Stomach (tissue), 9 donors: ENCODE results near the gene EIF5AL1. TPM values are rescaled to one million over a fixed set of nuclear protein-coding genes. Genes with fewer than 3 reads are reported as not detected.

Source experiments
- DNase-seq, 2 donors: peaks; one replicate each; pipeline versions ENCODE4 v3.0.0 to v3.0.0-alpha.2; 2013 to 2019
- H3K27ac ChIP-seq, 5 donors: fragments of 200-600 bp in 4 of 5; sonication (generic) in 4 of 5; one replicate each; pipeline ENCODE4 v1.5.1; 2013 to 2019; ENCODE audit warnings: mild to moderate bottlenecking in 1 of 5, moderate library complexity in 1 of 5
- H3K27me3 ChIP-seq, 3 donors: fragments of 200-600 bp; sonication (generic); one replicate each; pipeline ENCODE4 v1.5.1; 2017 to 2019; ENCODE audit warnings: mixed run types in 1 of 3
- H3K36me3 ChIP-seq, 4 donors: fragments of 200-600 bp; sonication (generic); 1 replicate in 3 of 4; 2 replicates in 1 of 4; pipeline ENCODE4 v1.5.1; 2016 to 2019
- H3K4me1 ChIP-seq, 4 donors: fragments of 200-600 bp; sonication (generic); one replicate each; pipeline ENCODE4 v1.5.1; 2016 to 2019
- H3K4me3 ChIP-seq, 4 donors: fragments of 200-600 bp; sonication (generic) in 3 of 4; one replicate each; pipeline ENCODE4 v1.5.1; 2016 to 2019; ENCODE audit warnings: mild to moderate bottlenecking in 1 of 4
- H3K9me3 ChIP-seq, 4 donors: fragments of 200-600 bp; sonication (generic); one replicate each; pipeline ENCODE4 v1.5.1; 2016 to 2019
- CTCF ChIP-seq, 7 experiments: fragments of 450-650 bp in 4 of 7; fragments of 200-600 bp in 3 of 7; sonication (generic) in 3 of 7; IDR thresholded peaks; one replicate each; pipeline ENCODE4 v1.5.1; 2016 to 2019; ENCODE audit warnings: antibody characterized with exemption in 7 of 7, control low read depth in 2 of 7, mild to moderate bottlenecking in 1 of 7
- EP300 ChIP-seq: sonication (generic); formaldehyde crosslinking; IDR thresholded peaks from one replicate; pipeline ENCODE4 v1.6.1; 2017; ENCODE audit warnings: antibody characterized with exemption
- POLR2A ChIP-seq, 4 donors: fragments of 450-650 bp; IDR thresholded peaks; one replicate each; pipeline ENCODE4 v1.6.1; 2016; ENCODE audit warnings: antibody characterized with exemption in 4 of 4, control low read depth in 2 of 4, mild to moderate bottlenecking in 1 of 4, moderate library complexity in 1 of 4
- POLR2AphosphoS5 ChIP-seq, 3 donors: sonication (generic); formaldehyde crosslinking; IDR thresholded peaks; one replicate each; pipeline ENCODE4 v1.6.1; 2016; ENCODE audit warnings: antibody characterized with exemption in 3 of 3
- WGBS, 5 donors: extraction: QIAGEN DNeasy Blood & Tissue Kit in 3 of 5; methylation state at CpG; one replicate each; pipeline versions ENCODE4 v1.1.5 to v1.1.7; 2013 to 2018; 5-methylcytosine and 5-hydroxymethylcytosine counted together
- intact Hi-C: fragments of 100-400 bp; cut with DNase I; formaldehyde crosslinking; loops from one replicate; pipeline ENCODE4 v1.15.1; 2023; ENCODE audit warnings: low total_unique reads
- polyA plus RNA-seq, 3 donors: library from polyadenylated mRNA; stranded (reverse); fragments of 200-250 nt; gene quantifications; one replicate each; pipeline ENCODE4 v1.2.3, GENCODE V29; 2013
- small RNA-seq, 4 donors: library from RNA; depleted of rRNA; stranded (forward); fragments of <200 nt; gene quantifications; one replicate each; pipeline ENCODE3, GENCODE V24; 2016
- total RNA-seq, 5 donors: library from RNA; depleted of rRNA; stranded (reverse); fragments of >200 nt; gene quantifications; one replicate each; pipeline versions ENCODE4 v1.1.0 to v1.2.3, GENCODE V29; 2014 to 2016
- donor health status: healthy with polysubstance abuse.
- donor health status: Bipolar disorder and iron deficiency.
- donor health status: healthy.

Gene EIF5AL1
- total and polyA plus RNA-seq, 8 donors: 0.18 to 0.75 (median 0.46) TPM; not detected in 3

GRCh38 chr10:79563426-79563825, 51.1 kb downstream of the EIF5AL1 start:
- 61 to 79% (median 70%) methylated on average over 4 of the region's 4 CpGs for WGBS, 5 donors
- H3K27ac ChIP-seq: no peak overlapping the region
- DNase-seq: no peak

More at GRCh38 chr10:79563426-79563825, 51.1 kb downstream of the EIF5AL1 start:
- Histone ChIP-seq H3K4me1 (peaks cover 0 to 14% (median 4%) of the 10 kb centered on the region in 4 donors), H3K27me3 (peaks cover 0 to 12% (median 0%) of the 10 kb centered on the region in 3 donors), H3K9me3 (no peaks in the 10 kb centered on the region), H3K36me3 (no peaks in the 10 kb centered on the region), H3K4me3 (no peak overlapping the region)
- TF ChIP-seq EP300: no peak
- TF ChIP-seq POLR2AphosphoS5 (IDR thresholded peaks at IDR 0.05): no peak
- TF ChIP-seq CTCF (IDR thresholded peaks at IDR 0.05): no peak
- TF ChIP-seq POLR2A (IDR thresholded peaks at IDR 0.05): no peak
- intact Hi-C loops: no loop called here

Small RNA genes within 50 kb of the gene (small RNA-seq; reads per million reads assigned to genes)
- gene BX248123.2 (0 reads per million in 4 donors), gene RPS12P18 (0 reads per million in 4 donors)

Other genes with a start within 250 kb of the EIF5AL1 start
- 100 to 1,000 TPM in 1 of 5 donors, 10 to 100 TPM in 3, 1 to 10 TPM in 1; 6.4 to 149 (median 46.8) TPM for gene PPIF, start 165.1 kb upstream of the EIF5AL1 start, total RNA-seq
- gene PPIF, start 165.1 kb upstream of the EIF5AL1 start, polyA plus RNA-seq: 100 to 1,000 TPM in 1 of 3 donors, 10 to 100 TPM in 2; 27.5 to 177 (median 54.7) TPM
- 10 to 100 TPM in 4 of 5 donors, 1 to 10 TPM in 1; 9.7 to 60.3 (median 28.0) TPM for gene ZCCHC24, start 66.9 kb upstream of the EIF5AL1 start, total RNA-seq
- gene ZCCHC24, start 66.9 kb upstream of the EIF5AL1 start, polyA plus RNA-seq: 10 to 100 TPM; 13.3 to 53.0 (median 45.3) TPM
- gene SFTPA2, start 47.9 kb downstream of the EIF5AL1 start, total RNA-seq: 100 to 1,000 TPM in 1 of 5 donors, 1 to 10 TPM in 1, under 1 TPM in 1, not detected in 2; 0.87 to 594 (median 3.5) TPM
- 1 to 10 TPM in 1 of 3 donors, under 1 TPM in 2; 0.31 to 7.0 (median 0.90) TPM for gene SFTPA2, start 47.9 kb downstream of the EIF5AL1 start, polyA plus RNA-seq
- gene SFTPA1, start 98.4 kb downstream of the EIF5AL1 start, total RNA-seq: 100 to 1,000 TPM in 1 of 5 donors, 1 to 10 TPM in 2, not detected in 2; 1.2 to 525 (median 1.4) TPM
- 1 to 10 TPM in 1 of 3 donors, under 1 TPM in 1, not detected in 1; 0.75 to 3.2 TPM for gene SFTPA1, start 98.4 kb downstream of the EIF5AL1 start, polyA plus RNA-seq
- gene NUTM2B, start 190.7 kb downstream of the EIF5AL1 start, total RNA-seq: under 1 TPM in 1 of 5 donors, not detected in 4; 0.18 TPM
- gene NUTM2B, start 190.7 kb downstream of the EIF5AL1 start, polyA plus RNA-seq: 1 to 10 TPM in 1 of 3 donors, under 1 TPM in 1, not detected in 1; 0.61 to 3.1 TPM